Calu3 (cell line): ENCODE results near the gene C6orf47. TPM values are rescaled to one million over a fixed set of nuclear protein-coding genes. Genes with fewer than 3 reads are reported as not detected.

Experiments used
- BruUV-seq: library from RNA; stranded (reverse); fragments of 400-500 nt; replicated peaks from 2 replicates; lab custom pipeline; 2021; lab: Mats Ljungman, UMichigan
- CTCF ChIA-PET: fragments of 300-600 bp; sonication (Branson Sonifier 250); formaldehyde crosslinking; loops from one replicate; lab custom pipeline; 2022; ENCODE audit warnings: antibody characterized with exemption; lab: Charles Lee
- DNase-seq: peaks from one replicate; pipeline ENCODE4 v3.0.0; 2022
- H3K27ac Mint-ChIP-seq: one replicate; pipeline ENCODE4 v1.8.0; 2022; ENCODE audit warnings: mixed read lengths; ENCODE audit not compliant: unreplicated experiment
- H3K27me3 Mint-ChIP-seq: one replicate; pipeline ENCODE4 v1.8.0; 2022; ENCODE audit warnings: mixed read lengths; ENCODE audit not compliant: unreplicated experiment
- H3K36me3 Mint-ChIP-seq: one replicate; pipeline ENCODE4 v1.8.0; 2022; ENCODE audit warnings: mild to moderate bottlenecking, moderate library complexity, mixed read lengths; ENCODE audit not compliant: insufficient read depth, unreplicated experiment
- H3K4me1 Mint-ChIP-seq: one replicate; pipeline ENCODE4 v1.8.0; 2022; ENCODE audit warnings: mild to moderate bottlenecking, low read depth, mixed read lengths; ENCODE audit not compliant: unreplicated experiment
- H3K4me3 Mint-ChIP-seq: one replicate; pipeline ENCODE4 v1.8.0; 2022; ENCODE audit warnings: mild to moderate bottlenecking, low read depth, moderate library complexity, mixed read lengths; ENCODE audit not compliant: unreplicated experiment
- H3K9me3 Mint-ChIP-seq: one replicate; pipeline ENCODE4 v1.8.0; 2022; ENCODE audit warnings: low read depth, mixed read lengths; ENCODE audit not compliant: unreplicated experiment
- CTCF ChIP-seq: fragments of 200-600 bp; IDR thresholded peaks from one replicate; pipeline ENCODE4 v1.8.0; 2022; ENCODE audit warnings: antibody characterized with exemption; ENCODE audit not compliant: unreplicated experiment
- intact Hi-C: fragments of 100-400 bp; cut with micrococcal nuclease; formaldehyde crosslinking; loops from one replicate; pipeline ENCODE4 v1.10.0; 2022; ENCODE audit not compliant: unreplicated experiment
- total RNA-seq: library from RNA; stranded (reverse); gene quantifications from 2 replicates; pipeline ENCODE4 v1.2.3, GENCODE V29; 2022

C6orf47 gene
- total RNA-seq, 1 experiment from 2014 or later = 40.3 TPM

GRCh38 chr6:31664790-31665500 is 4.4 kb upstream of the C6orf47 start, which contains the start of gene GPANK1:
GPANK1 (minus strand) TSS chr6:31664997; CDS start chr6:31664478, 519 bp downstream.
- peaks cover 94% of the 10 kb centered on the region for H3K36me3 Mint-ChIP-seq

GRCh38 chr6:31663961-31664789 is 3.6 kb upstream of the C6orf47 start:
- H3K36me3 Mint-ChIP-seq = peaks cover 97% of the 10 kb centered on the region
- no peaks in the 10 kb centered on the region for H3K9me3 Mint-ChIP-seq
- H3K27ac Mint-ChIP-seq = peak overlapping the region; percentile 91
- H3K4me1 Mint-ChIP-seq = peaks cover 57% of the 10 kb centered on the region
- no peaks in the 10 kb centered on the region for H3K27me3 Mint-ChIP-seq
- intact Hi-C loops = no loop called here
- TF ChIP-seq CTCF = no peak
- CTCF ChIA-PET = interaction anchor here (0.6 to 2.5 kb wide), 5 partner anchors 10 to 1761 kb away, joined by 3 to 23 read pairs (median 4); partner anchors contain the start of genes BAG6 and MSH5
- H3K4me3 Mint-ChIP-seq = peak overlapping the region; percentile 92
- no peak for DNase-seq
- BruUV-seq = TSS peak; percentile 52

More at GRCh38 chr6:31664790-31665500, 4.4 kb upstream of the C6orf47 start, which contains the start of gene GPANK1:
- H3K27me3 Mint-ChIP-seq = no peaks in the 10 kb centered on the region
- no TSS peak for BruUV-seq
- H3K4me3 Mint-ChIP-seq = peak within 1 kb of the TSS; percentile 92
- H3K4me1 Mint-ChIP-seq = peaks cover 49% of the 10 kb centered on the region
- peak within 1 kb of the TSS; percentile 91 for H3K27ac Mint-ChIP-seq
- H3K9me3 Mint-ChIP-seq = no peaks in the 10 kb centered on the region
- intact Hi-C loops = loop anchor here (1.0 kb wide), 1 partner anchor 280 kb away; no protein-coding TSS in a partner anchor
- peak; percentile 90 for DNase-seq
- peak; percentile 2 for TF ChIP-seq CTCF
- CTCF ChIA-PET = interaction anchor here (0.6 to 2.5 kb wide), 6 partner anchors 9 to 701 kb away, joined by 3 to 23 read pairs (median 4); partner anchors contain the start of genes BAG6 and MSH5

GRCh38 chr6:31663126-31663960 is 2.8 kb upstream of the C6orf47 start:
- Mint-ChIP-seq H3K27ac (no peak overlapping the region), H3K36me3 (peaks cover 98% of the 10 kb centered on the region), H3K27me3 (no peaks in the 10 kb centered on the region), H3K4me3 (peak overlapping the region; percentile 92), H3K9me3 (no peaks in the 10 kb centered on the region), H3K4me1 (peaks cover 64% of the 10 kb centered on the region)
- TF ChIP-seq CTCF = no peak
- CTCF ChIA-PET = interaction anchor here (0.7 to 1.1 kb wide), 2 partner anchors 41 to 199 kb away, joined by 3 read pairs; partner anchors contain the start of gene NEU1
- no TSS peak for BruUV-seq
- intact Hi-C loops = no loop called here
- DNase-seq = no peak
